Prostate gland (tissue), 2 donors: ENCODE measurements around the gene MYADM. TPM values are rescaled to one million over a fixed set of nuclear protein-coding genes. Genes with fewer than 3 reads are reported as not detected.

Source experiments
- DNase-seq: peaks from one replicate; pipeline ENCODE4 v3.0.0-alpha.2; 2019; ENCODE audit warnings: low spot score
- H3K27ac ChIP-seq, 2 donors: fragments of 200-600 bp; sonication (generic); 2 replicates each; pipeline ENCODE4 v1.5.1; 2017 to 2019
- H3K27me3 ChIP-seq: fragments of 200-600 bp; sonication (generic); replicated peaks from 2 replicates; pipeline ENCODE4 v1.5.1; 2019; ENCODE audit not compliant: insufficient read depth
- H3K36me3 ChIP-seq, 2 donors: fragments of 200-600 bp; sonication (generic); 1 replicate in 1 of 2; 2 replicates in 1 of 2; pipeline versions ENCODE4 v1.5.1 to v1.8.1; 2017 to 2019
- H3K4me1 ChIP-seq: fragments of 200-600 bp; sonication (generic); replicated peaks from 2 replicates; pipeline ENCODE4 v1.5.1; 2019
- H3K4me3 ChIP-seq, 2 donors: fragments of 200-600 bp; sonication (generic); 2 replicates each; pipeline ENCODE4 v1.5.1; 2017 to 2019
- H3K9me3 ChIP-seq: fragments of 200-600 bp; sonication (generic); 2 replicates; pipeline ENCODE4 v1.5.1; 2017
- POLR2A ChIP-seq: fragments of 450-650 bp; IDR thresholded peaks from one replicate; pipeline ENCODE4 v1.6.1; 2016; ENCODE audit warnings: antibody characterized with exemption, mild to moderate bottlenecking
- POLR2AphosphoS5 ChIP-seq: sonication (generic); formaldehyde crosslinking; IDR thresholded peaks from one replicate; pipeline ENCODE4 v1.6.1; 2017; ENCODE audit warnings: antibody characterized with exemption
- WGBS: methylation state at CpG from one replicate; pipeline ENCODE4 v1.1.5; 2018; 5-methylcytosine and 5-hydroxymethylcytosine counted together
- intact Hi-C: fragments of 100-400 bp; cut with DNase I; formaldehyde crosslinking; loops from one replicate; pipeline ENCODE4 v1.14.2; 2022
- total RNA-seq, 2 donors: library from RNA; depleted of rRNA; stranded (reverse); fragments of >200 nt; gene quantifications; one replicate each; pipeline ENCODE4 v1.1.0, GENCODE V29; 2016
- TF ChIP-seq, protein P1 (sequence below), 4 experiments: fragments of 200-600 bp in 2 of 4; fragments of 450-650 bp in 2 of 4; sonication (generic) in 2 of 4; IDR thresholded peaks; 1 replicate in 3 of 4; 2 replicates in 1 of 4; pipeline ENCODE4 v1.5.1; 2016 to 2019; ENCODE audit warnings: antibody characterized with exemption in 4 of 4, mild to moderate bottlenecking in 2 of 4, moderate library complexity in 2 of 4

MYADM gene
- total RNA-seq, 2 donors from 2014 or later: 56.4 to 96.3 TPM

DNA sequence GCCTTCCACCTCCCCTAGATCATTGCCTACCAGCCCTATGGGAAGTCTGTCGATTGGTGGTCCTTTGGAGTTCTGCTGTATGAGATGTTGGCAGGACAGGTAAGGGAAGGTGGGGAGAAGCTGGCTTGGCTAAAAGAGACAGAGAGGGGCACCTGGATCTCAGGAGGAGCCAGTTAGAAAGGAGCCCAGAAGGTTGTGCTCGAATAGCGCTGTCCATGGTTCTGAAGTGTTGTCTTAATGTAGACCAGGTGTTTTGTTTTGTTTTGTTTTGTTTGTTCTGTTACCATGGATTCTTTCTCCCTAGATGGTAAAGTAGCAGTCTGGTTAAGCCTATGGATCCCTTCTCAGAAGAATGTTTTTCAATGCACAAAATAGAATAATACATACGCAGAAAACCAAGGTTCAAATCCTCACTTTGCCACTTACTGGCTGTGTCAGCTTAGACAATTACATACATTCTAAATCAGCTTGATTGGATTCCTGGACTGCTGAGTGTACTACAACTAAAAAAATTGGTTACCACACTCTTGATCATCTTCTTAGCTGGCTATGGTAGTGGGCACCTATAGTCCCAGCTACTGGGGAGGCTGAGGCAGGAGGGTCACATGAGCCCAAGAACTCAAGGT is 35.5 kb downstream of the MYADM start:
- 32% methylated on average over 4 of the region's 4 CpGs for WGBS
- no peak for DNase-seq
- H3K27ac ChIP-seq: no peak overlapping the region
- no peak overlapping the region for H3K4me3 ChIP-seq
- H3K9me3 ChIP-seq: no peaks in the 10 kb centered on the region
- H3K27me3 ChIP-seq: peaks cover 22% of the 10 kb centered on the region
- TF ChIP-seq POLR2AphosphoS5 (no peak), POLR2A (no peak)
- TF ChIP-seq, protein P1, sequence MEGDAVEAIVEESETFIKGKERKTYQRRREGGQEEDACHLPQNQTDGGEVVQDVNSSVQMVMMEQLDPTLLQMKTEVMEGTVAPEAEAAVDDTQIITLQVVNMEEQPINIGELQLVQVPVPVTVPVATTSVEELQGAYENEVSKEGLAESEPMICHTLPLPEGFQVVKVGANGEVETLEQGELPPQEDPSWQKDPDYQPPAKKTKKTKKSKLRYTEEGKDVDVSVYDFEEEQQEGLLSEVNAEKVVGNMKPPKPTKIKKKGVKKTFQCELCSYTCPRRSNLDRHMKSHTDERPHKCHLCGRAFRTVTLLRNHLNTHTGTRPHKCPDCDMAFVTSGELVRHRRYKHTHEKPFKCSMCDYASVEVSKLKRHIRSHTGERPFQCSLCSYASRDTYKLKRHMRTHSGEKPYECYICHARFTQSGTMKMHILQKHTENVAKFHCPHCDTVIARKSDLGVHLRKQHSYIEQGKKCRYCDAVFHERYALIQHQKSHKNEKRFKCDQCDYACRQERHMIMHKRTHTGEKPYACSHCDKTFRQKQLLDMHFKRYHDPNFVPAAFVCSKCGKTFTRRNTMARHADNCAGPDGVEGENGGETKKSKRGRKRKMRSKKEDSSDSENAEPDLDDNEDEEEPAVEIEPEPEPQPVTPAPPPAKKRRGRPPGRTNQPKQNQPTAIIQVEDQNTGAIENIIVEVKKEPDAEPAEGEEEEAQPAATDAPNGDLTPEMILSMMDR (IDR thresholded peaks at IDR 0.05): no peak
- intact Hi-C loops: no loop called here
- no peaks in the 10 kb centered on the region for H3K4me1 ChIP-seq
- no peaks in the 10 kb centered on the region for H3K36me3 ChIP-seq

DNA sequence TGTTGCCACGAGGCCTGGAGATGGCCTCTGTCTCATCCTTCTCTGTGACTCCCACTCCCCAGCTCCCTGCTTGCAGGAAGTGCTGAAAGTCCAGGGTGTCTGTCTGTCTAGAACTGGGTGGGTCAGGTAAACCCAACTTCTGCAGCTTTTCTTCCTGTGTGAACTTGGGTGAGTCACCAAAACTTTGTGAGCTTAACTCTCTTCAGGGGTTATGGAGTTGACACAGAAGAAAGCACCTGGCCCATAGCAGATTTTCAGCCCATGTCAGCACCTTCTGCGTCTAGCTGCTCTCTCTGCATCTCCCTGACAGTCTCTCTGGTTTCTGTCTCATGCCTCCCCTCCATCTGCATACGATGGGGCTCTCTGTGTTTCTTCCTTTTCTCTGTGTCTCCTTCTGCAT is 37.2 kb downstream of the MYADM start:
- H3K27ac ChIP-seq: no peak overlapping the region
- TF ChIP-seq, protein P1 (IDR thresholded peaks at IDR 0.05): no peak
- TF ChIP-seq POLR2AphosphoS5 (no peak), POLR2A (no peak)
- no peaks in the 10 kb centered on the region for H3K36me3 ChIP-seq
- 44% methylated on average over 3 of the region's 3 CpGs for WGBS
- no peak overlapping the region for H3K4me3 ChIP-seq
- H3K27me3 ChIP-seq: peaks cover 26% of the 10 kb centered on the region
- no peak for DNase-seq
- peaks cover 2% of the 10 kb centered on the region for H3K4me1 ChIP-seq
- intact Hi-C loops: loop anchor here (5.0 kb wide), 1 partner anchor 117 kb away; no protein-coding TSS in a partner anchor
- H3K9me3 ChIP-seq: no peaks in the 10 kb centered on the region

DNA sequence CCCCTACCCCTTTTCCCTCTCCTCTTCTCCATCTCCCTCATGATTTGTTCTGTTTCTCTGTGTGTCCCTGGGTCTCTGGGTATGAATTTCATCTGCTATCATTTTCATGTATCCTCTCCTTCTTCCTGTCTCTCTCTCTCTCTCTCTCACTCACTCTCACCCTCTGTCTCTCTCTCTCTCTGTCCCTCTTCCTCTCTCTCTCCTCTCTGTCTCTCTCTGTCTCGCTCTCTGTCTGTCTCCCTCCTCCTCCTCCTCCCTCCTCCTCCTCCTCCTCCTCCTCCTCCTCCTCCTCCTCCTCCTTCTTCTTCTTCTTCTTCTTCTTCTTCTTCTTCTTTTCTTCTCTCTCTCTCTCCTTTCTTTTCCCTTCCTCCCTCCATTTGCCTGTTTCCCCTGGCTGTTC is 38.1 kb downstream of the MYADM start:
- H3K9me3 ChIP-seq: no peaks in the 10 kb centered on the region
- H3K4me3 ChIP-seq: no peak overlapping the region
- peaks cover 2% of the 10 kb centered on the region for H3K4me1 ChIP-seq
- H3K27me3 ChIP-seq: peaks cover 27% of the 10 kb centered on the region
- TF ChIP-seq, protein P1 (IDR thresholded peaks at IDR 0.05): no peak
- no peak for TF ChIP-seq POLR2A
- no peak for TF ChIP-seq POLR2AphosphoS5
- intact Hi-C loops: loop anchor here (5.0 kb wide), 1 partner anchor 117 kb away; no protein-coding TSS in a partner anchor
- no peak for DNase-seq
- H3K27ac ChIP-seq: no peak overlapping the region
- WGBS: 77% methylated on average over 1 of the region's 1 CpG
- no peaks in the 10 kb centered on the region for H3K36me3 ChIP-seq

DNA sequence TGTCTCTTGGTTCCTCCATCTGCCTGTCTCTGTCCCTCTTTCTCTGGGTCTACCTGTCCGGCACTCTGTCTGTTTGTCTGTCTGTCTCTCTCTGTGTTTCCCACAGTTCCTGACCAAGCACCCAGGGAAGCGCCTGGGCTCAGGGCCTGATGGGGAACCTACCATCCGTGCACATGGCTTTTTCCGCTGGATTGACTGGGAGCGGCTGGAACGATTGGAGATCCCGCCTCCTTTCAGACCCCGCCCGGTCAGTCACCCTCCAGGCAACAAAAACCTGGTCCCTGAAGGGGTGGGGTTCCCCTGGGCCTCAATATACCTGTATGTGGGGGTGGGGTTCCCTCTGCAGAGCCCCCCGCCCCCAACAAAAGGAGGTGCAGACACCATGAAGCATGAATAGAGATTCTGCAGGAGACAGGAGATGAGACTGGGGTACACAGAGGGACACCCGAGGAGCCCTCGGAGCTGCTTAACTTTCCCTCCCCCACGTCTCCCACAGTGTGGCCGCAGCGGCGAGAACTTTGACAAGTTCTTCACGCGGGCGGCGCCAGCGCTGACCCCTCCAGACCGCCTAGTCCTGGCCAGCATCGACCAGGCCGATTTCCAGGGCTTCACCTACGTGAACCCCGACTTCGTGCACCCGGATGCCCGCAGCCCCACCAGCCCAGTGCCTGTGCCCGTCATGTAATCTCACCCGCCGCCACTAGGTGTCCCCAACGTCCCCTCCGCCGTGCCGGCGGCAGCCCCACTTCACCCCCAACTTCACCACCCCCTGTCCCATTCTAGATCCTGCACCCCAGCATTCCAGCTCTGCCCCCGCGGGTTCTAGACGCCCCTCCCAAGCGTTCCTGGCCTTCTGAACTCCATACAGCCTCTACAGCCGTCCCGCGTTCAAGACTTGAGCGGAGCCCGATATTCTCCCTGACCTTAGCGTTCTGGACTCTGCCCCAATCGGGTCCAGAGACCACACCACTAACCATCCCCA is 38.8 kb downstream of the MYADM start:
- intact Hi-C loops: loop anchor here (5.0 kb wide), 1 partner anchor 116 kb away; no protein-coding TSS in a partner anchor
- DNase-seq: no peak
- H3K27me3 ChIP-seq: peaks cover 33% of the 10 kb centered on the region

More for the DNA sequence above, 38.8 kb downstream of the MYADM start:
- Histone ChIP-seq H3K27ac (no peak overlapping the region), H3K36me3 (no peaks in the 10 kb centered on the region), H3K9me3 (no peaks in the 10 kb centered on the region), H3K4me3 (no peak overlapping the region), H3K4me1 (peaks cover 2% of the 10 kb centered on the region)
- 14% methylated on average over 48 of the region's 48 CpGs for WGBS
- TF ChIP-seq POLR2A (no peak), POLR2AphosphoS5 (no peak)
- TF ChIP-seq, protein P1 (IDR thresholded peaks at IDR 0.05): peak; percentile 44 to 72 (median 57)
